ENCODE measurements around the gene CARD11.

GRCh38 chr7:2965745-2966270 is 77.9 kb downstream of the CARD11 start:
- TF ChIP-seq CTCF (IDR thresholded peaks at IDR 0.05) (no peak), POLR2A (IDR thresholded peaks at IDR 0.05) (no peak), POLR2AphosphoS5 (IDR thresholded peaks at IDR 0.05) (no peak)
